NCI-H748 (cell line): ENCODE data around the gene PSD4.

Experiments
- DNase-seq: peaks from one replicate; lab custom pipeline; 2025; ENCODE audit not compliant: unreplicated experiment; lab: John Stamatoyannopoulos, UW

The PSD4 gene

DNA sequence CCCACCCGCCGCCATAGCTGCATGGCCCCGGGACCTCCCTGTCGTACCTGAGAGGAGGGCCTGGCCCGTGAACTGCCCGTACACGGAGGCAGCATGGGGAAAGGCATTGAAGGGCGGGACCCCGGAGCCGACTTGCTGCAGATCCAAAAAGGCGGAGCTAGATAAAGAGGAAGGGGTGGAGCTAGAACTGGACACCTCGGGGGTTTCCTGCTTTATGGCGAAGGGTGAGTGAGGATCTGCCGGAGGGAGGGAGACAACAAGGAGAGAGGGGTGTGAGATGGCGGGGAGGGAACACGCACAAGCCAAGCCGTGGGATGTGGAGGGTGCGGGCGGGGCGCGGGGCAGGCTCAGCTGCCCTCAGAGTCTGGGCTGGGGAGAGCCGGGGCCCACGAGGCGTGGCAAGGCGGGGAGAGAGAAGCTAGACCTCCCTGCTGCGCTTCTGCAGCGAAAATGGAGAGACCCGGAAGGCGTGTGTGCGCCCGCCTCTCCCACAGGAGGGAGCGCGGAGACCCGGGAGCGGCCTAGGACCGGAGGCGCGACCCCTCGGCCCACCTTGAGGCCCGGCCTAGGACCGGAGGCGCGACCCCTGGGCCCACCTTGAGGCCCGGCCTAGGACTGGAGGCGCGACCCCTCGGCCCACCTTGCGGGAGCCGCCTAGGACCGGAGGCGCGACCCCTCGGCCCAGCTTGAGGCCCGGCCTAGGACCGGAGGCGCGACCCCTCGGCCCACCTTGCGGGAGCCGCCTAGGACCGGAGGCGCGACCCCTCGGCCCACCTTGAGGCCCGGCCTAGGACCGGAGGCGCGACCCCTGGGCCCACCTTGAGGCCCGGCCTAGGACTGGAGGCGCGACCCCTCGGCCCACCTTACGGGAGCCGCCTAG lies 61.8 kb downstream of the PSD4 start:
- DNase-seq: peak; percentile 80

- DNase-seq: no peak
Observed at GRCh38 chr2:113236367-113237159, 62.8 kb downstream of the PSD4 start.

- DNase-seq: no peak
Observed at GRCh38 chr2:113237604-113238160, 63.9 kb downstream of the PSD4 start.

- no peak for DNase-seq
Observed at GRCh38 chr2:113238871-113239839, 65.4 kb downstream of the PSD4 start.

DNA sequence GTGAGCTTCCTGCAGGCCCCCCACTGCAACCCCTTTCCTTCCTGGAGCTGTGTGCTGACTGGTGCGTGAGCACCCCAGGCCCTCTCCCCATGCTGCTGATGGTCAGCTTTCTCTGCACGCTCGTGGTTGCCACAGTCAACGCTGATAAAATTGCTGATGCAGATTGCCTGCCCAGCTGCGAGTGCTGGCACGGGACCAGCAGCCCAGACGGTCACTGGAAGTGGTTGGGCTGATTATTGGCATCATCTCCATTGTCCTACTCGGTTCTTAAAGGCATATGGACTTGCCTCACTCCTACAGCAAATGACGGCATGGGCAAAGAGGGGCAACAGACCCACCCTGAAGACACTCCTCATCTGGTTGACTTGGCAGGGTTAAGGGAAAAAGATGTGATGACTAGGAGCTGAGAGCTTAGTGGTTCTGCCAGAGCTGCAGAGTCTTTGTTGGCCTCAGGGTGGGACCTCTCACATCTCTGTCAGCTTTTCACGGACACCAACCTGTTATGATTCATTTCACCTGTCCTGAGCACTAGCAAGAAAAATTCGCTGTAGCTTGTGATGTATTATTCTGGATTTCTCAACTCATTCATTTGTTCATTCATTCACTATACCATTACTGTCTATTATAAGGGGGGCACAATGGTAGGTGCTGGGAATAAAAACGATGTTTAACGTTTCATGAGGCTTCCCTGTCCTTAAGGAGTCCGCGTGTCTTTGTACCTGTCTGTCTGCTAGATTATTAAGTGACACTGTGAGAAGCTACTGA lies 66.6 kb downstream of the PSD4 start:
- DNase-seq: peak; percentile 73

- DNase-seq: no peak
Observed at GRCh38 chr2:113240915-113241911, 67.4 kb downstream of the PSD4 start.

GRCh38 chr2:113242327-113242726 lies 68.6 kb downstream of the PSD4 start:
- DNase-seq: no peak

DNA sequence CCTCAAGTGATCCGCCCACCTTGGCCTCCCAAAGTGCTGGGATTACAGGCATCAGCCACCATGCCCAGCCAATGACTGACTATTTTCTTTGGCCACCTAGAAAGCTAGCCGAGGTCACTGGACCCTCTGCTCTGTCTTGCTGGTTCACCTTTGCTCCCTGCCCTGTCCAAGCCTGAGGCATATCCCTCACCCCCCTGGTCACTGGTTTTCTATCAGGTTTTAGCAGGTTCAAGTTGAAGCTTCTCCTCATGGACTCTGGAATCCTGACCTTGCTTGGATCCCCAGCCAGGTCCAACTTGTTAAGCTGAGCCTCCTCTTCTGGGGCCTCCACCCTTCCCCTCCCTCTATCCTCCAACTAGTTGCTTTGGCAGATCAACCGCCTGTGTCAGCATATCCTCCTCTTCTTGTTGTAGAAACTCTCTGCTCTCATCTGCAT lies 71.5 kb downstream of the PSD4 start:
- DNase-seq: no peak

DNA sequence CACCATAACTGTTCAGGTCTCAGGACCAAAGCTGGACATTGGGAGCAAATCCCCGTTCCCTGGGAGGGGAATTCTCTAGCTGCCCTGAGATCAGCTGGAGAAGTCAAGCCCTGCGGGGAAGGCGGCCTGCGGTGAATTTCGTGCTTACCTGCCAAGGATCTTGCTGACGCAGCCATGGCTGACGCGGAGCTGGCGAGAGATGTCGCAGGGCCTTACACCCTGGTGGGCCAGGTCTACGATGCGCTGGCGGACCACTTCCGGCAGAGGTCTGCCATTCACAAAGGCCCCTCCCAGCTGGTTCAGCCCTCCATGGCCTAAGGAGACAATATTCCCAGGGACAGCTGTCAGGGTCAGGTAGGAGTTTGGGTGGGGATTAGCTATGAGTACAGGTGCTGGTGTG lies 72.8 kb downstream of the PSD4 start:
- DNase-seq: no peak

DNA sequence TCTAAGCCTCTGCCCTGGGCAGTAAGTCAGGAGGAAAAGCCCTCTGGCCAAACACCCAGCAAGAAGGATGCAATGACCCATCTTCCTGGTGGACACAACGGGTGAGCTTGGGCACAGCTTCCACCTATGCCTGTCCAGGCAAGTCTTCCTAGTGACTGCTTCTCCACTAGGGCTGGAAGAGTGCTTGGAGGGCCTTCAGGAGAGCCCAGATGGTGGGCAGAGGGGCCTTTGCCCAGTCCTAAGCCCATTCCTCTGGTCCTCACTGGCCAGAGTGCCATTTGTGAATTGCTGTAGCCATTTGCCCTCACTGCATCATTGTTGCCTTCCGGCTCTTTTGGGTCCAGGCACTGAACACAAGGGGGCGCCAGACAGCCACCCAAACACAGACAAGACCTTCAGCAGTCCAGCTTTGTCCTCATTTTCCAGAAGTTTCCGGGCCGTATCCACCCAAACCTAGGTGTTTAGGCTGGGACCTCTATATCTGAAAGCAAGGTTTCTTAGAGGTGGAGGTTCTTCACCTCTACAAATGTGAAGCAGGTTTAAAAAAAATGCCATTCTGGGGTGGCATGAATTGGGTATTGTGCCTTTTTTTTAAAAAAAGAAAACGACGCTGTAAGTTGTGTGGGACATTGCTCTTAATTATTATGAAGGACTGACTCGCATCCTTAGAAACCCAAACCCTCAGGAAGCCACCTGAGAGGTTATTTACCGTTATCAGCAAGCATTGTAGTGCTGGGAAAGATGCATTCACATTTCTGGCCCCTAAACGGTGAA lies 75.4 kb downstream of the PSD4 start:
- peak; percentile 50 for DNase-seq

DNA sequence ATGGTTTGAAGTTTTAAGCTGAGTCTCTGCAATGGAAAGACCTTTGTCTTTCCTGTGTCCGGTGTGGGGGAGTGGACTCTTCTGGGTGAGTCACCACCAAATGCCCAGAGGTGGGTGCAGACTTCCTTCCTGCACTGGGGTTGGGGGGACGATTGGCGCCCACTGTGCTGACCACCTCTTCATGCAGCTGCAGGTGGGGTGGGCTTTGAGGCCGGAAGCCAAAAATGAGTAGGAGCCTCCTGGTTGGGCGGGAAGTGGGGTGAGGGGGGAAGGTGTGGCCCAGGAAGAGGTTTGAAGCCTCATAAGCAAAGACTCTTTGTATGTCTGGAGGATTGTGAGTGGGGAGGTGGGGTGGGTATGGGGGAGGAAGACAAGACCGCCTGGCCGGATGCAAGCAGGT lies 77.3 kb downstream of the PSD4 start:
- no peak for DNase-seq

DNA sequence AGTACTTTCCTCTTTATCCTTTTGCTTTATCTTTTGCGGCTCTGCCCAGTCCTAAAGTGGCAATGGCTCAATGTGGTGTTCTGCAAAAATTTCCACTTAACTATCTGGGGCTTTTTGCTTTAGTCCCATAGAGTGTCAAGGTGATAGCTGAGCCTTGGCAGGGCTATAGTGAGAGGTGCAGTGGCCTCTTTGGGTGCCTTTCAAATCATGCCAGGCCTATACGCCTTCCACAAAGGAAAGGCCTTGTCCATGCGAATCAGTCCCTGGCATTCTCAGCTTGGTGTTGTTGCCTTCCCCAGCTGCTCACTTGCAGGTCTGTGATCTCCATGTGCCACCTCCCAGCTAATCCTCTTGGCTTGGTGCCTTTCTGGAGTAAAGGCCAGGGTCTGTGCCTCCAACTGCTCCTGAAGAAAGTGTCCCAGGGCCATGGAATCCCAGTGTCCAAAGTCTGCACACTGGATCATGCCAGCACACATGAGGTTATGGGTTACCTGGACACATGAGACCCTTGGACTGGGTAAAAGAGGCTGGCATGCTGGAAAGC lies 78.3 kb downstream of the PSD4 start:
- no peak for DNase-seq

DNA sequence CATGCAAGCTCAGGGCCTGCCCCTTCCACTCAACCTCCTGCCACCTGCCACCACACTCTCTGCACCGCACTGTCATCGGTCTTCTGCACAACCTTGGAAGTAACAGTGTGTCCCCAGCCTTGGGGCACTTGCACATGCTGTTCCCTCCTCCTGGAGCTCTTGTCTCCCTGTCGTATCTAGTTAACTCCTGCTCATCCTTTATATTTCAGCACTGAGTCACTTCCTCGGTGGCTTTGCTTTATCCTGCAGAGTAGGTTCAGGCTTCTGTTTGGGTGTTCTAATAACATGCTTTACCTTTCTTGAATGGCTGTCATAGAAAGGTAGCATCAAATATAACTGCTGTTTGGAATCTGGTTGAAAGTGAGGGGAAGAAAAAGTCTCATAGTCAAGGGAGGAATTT lies 79.7 kb downstream of the PSD4 start:
- no peak for DNase-seq

DNA sequence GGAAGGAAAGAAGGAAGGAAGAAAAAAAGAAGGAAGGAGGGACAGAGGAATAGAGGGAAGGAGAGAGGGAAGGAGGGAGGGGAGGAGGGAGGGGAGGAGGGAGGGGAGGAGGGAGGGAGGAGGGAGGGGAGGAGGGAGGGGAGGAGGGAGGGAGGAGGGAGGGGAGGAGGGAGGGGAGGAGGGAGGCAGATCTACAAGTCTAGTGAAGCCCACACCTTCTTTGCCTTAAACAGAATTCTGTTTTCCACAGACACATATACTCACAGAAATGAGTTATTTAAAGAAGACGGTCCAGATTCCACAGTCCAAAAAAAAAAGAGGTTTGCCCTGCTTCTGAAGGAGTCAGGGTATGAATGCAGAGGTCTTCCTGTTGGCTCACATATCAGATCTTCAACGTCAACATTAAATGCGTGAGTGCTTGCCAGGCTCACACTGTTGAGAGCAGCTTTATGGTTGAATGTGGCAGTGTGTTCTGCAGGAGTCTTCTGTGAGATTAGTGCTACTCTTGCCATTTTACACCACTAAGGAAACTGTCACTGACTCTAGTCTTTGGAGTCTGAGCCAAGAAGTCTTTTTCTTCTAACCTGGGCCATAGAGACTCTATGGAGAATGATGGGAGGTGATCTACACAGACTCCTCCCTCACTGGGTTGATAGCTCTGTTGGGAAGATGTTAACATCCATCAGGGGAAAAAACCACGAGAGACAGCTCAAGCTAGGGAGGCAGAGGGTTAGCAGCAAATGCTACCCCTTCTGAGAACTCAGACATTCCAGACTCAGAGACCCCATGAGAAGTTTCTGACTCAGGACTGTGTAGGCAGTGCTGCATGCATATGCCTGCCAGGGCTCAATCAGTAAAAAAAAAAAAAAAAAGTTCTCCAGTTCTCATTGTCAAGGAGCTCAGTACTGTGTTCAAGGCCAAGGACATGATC lies 81.6 kb downstream of the PSD4 start:
- DNase-seq: no peak

- no peak for DNase-seq
Observed at GRCh38 chr2:113257516-113258264, 83.9 kb downstream of the PSD4 start.
